Left ventricle myocardium superior (tissue), 1 donor: ENCODE measurements around the gene TMED4. TPM values are rescaled to one million over a fixed set of nuclear protein-coding genes. Genes with fewer than 3 reads are reported as not detected.
"Not testable (repeated sequence)": the region's sequence is repeated elsewhere in the genome, so short reads cannot be mapped to it uniquely, and the experiment has no call there.

ENCODE experiments used
- ATAC-seq: fragments of 200-7000 bp; cut with Tn5 transposase; one replicate; pipeline ENCODE4 v1.9.1; 2020; ENCODE audit warnings: mild to moderate bottlenecking, moderate library complexity
- DNase-seq: peaks from one replicate; pipeline ENCODE4 v3.0.0-alpha.2; 2020
- intact Hi-C: fragments of 100-400 bp; cut with micrococcal nuclease; formaldehyde crosslinking; loops from one replicate; pipeline ENCODE4 v1.11.0; 2022
- total RNA-seq: library from RNA; stranded (reverse); fragmentation: NEBNext Ultra II Directional; extraction: Animal tissue kit (Norgen Biotek cat#: 25700); gene quantifications from one replicate; pipeline ENCODE4 v1.2.1, GENCODE V29; 2021
- donor health status: DM: no; HTN: yes; CAD: no; lungs with severe emphysema.

The TMED4 gene
- total RNA-seq, 1 donor from 2014 or later: 56.7 TPM

DNA sequence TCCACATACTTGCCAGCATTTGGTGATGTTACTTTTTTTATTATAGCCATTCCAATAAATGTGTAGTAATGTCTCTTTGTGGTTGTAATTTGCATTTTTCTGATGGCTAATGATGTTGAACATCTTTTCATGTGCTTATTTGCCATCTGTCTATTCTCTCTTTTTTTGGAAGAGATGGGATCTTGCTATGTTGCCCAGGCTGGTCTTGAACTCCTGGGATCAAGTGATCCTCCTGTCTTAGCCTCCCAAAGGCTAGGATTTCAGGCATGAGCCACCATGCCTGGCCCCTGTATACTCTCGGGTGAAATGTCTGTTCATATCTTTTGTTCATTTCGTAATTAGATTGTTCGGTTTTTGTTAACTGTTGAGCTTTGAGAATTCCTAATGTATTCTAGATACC is 27.8 kb upstream of the TMED4 start:
- DNase-seq: no peak
- intact Hi-C loops: no loop called here
- no peak for ATAC-seq

DNA sequence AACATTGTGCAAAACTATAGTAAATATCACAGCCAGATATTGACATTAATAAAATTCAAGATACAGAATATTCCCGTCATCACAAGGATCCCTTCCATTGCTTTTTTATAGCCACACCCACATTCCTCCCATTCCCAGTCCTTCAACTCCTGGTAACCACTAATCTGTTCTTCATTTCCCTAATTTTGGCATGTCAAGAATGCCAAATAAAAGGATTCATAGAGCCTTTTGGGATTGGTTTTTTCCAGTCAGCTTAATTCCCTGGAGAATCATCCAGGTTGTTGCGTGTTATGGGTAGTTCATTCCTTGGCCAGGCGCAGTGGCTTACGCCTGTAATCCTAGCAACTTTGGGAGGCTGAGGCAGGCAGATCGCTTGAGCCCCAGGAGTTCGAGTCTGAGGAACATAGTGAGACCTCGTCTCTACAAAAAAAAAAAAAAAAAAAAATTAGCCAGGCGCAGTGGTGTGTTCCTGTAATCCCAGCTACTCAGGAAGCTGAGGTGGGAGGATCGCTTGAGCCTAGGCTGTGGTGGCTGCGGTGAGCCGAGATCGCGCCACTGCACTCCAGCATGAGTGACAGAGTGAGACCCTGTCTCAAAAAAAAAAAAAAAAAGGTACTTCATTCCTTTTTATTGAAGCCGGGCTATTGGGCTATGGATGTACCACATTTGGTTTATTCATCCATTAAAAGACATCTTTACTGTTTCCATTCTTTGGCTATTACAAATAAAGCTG is 27.1 kb upstream of the TMED4 start:
- ATAC-seq: no peak
- intact Hi-C loops: no loop called here
- DNase-seq: no peak

DNA sequence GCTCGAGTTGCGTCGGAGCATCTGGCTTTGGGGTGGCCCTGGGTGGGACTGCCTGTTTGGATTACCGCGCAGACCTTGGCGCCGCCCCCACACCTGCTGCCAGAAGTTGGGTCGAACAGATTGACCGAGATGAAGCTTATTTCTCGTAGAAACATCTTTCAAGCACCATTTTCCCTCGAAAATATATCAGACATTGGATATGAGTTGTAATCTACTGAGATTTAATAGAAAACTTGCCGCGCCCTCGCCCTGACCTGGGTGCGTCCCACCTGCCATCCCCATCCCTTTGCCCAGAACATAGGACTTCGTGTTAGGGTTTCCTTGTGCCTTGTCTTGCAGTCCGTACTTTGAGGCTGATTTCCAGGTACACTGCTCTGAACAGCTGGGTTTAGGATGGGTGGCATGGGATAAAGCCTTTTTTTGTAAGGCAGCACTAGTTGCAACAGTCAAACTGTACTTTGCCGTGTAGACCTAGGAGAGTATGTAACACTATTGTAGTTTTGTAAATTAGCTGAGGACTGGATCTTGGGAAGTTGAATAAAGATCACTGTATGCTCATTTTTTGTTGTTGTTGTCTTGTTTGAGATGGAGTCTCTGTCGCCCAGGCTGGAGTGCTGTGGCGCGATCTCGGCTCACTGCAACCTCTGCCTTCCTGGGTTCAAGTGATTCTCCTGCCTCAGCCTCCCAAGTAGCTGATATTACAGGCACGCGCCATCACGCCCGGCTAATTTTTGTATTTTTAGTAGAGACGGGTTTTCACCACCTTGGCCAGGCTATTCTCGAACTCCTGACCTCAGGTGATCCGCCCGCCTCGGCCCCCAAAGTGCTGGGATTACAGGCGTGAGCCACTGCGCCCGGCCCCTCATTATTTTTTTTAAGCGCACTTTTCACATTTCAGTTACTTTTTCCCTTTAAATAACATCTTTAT is 25.4 kb upstream of the TMED4 start:
- ATAC-seq: no peak
- DNase-seq: no peak
- intact Hi-C loops: no loop called here

DNA sequence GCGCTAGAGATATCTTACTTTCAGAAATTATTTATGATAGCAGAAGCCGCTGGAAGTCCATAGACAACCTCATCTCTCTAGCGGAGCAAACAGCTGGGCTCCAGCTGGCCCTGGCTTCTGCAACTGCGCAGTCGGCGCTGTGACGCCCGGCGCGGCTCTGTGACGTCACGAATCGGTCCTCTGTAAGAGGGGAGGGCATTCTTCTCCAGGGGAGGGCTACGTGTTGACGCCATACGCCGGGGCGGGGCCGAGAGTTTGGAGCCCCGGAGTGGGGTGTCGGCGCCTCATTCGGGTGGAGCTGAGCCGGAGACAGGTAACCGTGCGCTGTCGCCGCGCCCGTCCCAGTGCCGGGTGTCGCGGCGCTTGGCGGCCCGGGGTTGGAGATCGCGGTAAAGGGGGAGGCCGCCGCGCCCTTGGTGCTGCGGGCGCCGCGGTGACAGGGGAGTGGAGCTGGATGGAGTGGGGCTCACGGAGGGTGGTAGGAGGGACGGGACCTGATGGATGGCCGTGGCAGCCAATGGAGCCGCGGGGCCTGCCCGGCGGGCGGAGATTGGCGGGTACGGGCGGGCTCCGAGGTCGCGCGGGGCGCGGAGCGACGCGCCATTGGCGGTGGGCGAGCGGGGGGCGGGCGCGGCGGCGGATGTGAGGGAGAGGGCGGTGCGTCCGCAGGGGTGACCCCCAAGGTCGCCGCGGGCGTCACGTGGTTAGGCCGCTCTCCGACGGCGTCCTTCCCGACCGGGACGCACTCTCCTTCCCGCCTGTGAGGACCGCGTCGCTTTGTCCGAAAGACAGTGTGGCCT is 24.5 kb upstream of the TMED4 start, which contains the start of gene OGDH:
TSS of gene OGDH (plus strand) at position 287 of the 800 bp plus-strand sequence. CDS start 17,717 bp downstream, outside the sequence.
- DNase-seq: peak; percentile 100
- intact Hi-C loops: no loop called here
- peak; percentile 98 for ATAC-seq

DNA sequence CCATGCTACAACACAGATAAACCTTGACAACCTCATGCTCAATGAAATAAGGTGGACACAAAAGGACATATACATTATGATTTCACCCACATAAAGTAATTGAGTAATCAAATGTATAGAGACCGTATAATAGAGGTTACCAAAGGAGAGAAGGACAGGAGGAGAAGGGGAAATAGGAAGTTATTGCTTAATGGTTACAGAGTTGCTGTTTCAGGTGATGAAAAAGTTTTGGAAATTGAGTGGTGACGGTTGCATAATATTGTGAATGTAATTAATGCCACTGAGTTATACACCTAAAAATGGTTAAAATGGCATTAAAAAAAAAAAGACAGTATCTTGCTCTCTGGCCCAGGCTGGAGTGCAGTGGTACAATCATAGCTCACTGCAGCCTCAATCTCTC is 22.9 kb upstream of the TMED4 start:
- ATAC-seq (no peak), DNase-seq (no peak)
- intact Hi-C loops: no loop called here

DNA sequence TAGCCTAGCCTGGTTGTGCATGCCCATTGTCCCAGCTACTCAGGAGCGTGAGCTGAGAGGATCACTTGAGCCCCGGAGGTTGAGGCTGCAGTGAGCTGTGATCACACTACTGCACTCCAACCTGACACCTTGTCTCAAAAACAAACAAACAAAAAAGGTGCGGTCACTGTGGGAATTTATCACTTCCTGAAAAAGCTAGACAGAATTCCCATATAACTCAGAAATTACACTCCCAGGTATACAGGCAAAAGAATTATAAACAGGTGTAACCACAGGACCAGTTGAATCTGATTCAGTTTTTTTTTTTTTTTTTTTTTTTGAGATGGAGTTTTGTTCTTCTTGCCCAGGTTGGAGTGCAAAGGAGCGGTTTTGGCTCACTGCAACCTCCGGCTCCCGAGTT is 21.2 kb upstream of the TMED4 start:
- no peak for DNase-seq
- no peak for ATAC-seq
- intact Hi-C loops: no loop called here

DNA sequence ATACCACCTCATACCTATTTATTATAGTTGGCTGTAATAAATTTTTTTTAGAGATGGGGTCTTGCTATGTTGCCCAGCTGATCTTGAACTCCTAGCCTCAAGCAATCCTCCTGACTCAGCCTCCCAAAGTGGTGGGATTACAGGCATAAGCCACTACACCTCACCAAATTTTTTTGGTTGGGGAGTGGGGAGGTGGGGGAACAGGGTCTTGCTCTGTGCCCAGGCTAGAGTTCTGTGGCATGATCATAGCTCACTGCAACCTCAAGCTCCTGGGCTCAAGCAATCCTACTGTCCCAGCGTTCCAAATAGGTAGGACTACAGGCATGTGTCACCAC is 20.5 kb upstream of the TMED4 start:
- intact Hi-C loops: no loop called here
- DNase-seq: no peak
- no peak for ATAC-seq

DNA sequence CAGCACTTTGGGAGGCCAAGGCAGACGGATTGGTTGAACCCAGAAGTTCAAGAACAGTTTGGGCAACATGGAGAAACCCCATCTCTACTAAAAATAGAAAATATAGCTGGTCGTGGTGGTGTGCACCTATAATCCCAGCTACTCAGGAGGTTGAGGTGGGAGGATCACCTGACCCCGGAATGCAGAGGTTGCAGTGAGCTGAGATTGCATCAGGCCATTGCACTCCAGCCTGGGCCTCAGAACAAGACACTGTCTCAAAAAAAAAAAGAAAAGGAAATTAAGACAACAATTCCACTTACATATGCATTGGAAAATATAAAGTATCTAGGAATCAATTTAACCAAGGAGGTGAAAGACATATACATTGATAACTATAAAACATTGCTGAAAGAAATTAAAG is 17.2 kb upstream of the TMED4 start:
- ATAC-seq: no peak
- intact Hi-C loops: no loop called here

DNA sequence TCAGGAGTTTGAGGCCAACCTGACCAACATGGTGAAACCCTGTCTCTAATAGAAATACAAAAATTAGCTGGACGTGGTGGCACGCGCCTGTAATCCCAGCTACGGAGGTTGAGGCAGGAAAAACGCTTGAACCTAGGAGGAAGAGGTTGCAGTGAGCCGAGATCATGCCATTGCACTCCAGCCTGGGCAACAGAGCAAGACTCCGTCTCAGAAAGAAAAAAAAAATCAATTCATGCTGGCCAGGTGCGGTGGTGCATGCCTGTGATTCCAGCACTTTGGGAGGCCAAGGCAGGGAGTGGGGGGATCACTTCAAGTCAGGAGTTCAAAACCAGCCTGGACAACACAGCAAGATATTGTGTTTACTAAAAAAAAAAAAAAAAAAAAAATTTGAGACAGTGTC is 15.2 kb upstream of the TMED4 start:
- DNase-seq, ATAC-seq, intact Hi-C loops: not testable (repeated sequence)

More for the DNA sequence above, 17.2 kb upstream of the TMED4 start:
- no peak for DNase-seq

DNA sequence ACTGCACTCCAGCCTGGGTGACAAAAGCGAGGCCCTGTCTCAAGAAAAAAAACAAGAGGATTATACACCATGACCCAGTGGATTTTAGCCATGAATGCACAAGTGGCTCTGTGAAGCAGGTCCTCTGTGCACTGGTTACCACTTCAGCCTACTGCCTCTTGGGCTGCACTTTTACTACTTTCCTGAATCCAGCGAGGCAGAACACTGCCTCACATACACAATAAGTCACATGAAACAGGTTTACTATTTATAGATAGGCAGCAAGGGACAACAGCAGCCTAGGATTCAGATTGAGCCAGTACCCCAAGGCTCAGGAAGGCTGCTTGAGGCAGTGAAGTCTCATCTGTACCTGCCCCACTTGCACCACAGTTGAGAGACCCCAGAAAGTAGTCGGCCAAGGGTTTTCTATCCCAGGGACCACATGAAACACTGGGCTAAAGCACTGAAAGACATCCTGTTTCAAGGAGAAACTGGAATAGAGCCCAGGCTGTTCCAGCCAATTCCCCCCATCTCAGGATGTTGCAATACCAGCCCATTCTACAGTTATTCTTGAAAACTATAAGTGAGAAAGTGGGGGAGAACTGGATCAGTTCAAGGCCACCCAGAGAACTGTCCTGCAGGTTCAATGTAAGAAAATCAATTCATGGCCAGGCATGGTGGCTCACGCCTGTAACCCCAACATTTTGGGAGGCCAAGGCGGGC is 14.1 kb upstream of the TMED4 start:
- ATAC-seq: peak; percentile 96
- intact Hi-C loops: no loop called here
- DNase-seq: no peak

DNA sequence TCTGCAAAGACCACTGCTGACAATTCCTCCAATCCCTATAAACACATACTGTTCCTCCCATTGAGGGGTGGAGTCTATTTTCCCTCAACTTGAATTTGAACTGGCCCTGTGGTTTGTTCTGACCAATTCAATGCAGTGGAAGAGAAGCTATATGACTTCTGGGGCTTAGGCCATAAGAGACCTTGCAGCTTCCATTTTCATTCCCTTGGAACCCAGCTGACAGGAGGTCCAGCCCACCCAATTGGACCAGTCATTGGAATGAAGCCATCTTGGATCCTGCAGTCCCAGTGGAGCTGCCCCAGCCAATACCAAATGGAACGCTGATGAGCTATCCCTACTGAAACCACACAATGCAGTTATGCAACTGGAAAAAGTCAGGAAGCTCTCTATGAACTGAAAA is 8.9 kb upstream of the TMED4 start:
- intact Hi-C loops: no loop called here
- DNase-seq: no peak
- ATAC-seq: no peak

DNA sequence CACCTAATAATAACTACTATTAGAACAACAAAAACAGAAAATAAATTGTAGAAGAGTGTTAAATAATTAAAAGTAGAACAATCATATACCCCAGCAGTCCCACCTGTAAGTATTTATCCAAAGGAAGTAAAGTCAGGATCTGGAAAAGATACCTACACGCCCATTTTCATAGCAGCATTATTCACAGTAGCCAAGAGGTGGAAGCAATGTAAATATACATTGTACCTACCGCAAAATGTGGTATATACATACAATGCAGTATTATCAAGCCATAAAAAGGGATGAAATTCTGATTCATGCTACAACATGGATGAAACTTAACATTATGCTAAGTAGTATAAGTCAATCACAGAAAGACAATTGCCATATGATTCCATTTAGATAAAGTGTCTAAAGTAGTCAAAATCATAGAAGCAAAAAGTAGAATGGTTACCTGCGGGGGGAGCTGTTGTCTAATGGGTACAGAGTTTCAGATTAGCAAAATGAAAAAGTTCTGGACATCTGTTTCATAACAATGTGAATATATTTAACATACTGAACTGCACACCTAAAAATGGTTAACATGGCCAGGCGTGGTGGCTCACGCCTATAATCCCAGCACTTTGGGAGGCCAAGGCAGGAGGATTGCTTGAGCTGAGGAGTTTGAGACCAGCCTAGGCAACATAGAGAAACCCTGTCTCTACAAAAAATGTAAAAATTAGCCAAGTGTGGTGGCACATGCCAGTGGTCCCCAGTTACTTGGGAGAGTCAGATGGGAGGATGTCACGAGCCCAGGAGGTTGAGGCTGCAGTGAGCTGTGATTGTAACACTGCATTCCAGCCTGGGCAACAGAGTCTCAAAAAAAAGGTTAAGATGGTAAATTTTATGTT is 6.0 kb upstream of the TMED4 start:
- DNase-seq (no peak), ATAC-seq (peak; percentile 73)
- intact Hi-C loops: loop anchor here (5.0 kb wide), 2 partner anchors 259 to 334 kb away; partner anchors contain the start of gene H2AZ2

DNA sequence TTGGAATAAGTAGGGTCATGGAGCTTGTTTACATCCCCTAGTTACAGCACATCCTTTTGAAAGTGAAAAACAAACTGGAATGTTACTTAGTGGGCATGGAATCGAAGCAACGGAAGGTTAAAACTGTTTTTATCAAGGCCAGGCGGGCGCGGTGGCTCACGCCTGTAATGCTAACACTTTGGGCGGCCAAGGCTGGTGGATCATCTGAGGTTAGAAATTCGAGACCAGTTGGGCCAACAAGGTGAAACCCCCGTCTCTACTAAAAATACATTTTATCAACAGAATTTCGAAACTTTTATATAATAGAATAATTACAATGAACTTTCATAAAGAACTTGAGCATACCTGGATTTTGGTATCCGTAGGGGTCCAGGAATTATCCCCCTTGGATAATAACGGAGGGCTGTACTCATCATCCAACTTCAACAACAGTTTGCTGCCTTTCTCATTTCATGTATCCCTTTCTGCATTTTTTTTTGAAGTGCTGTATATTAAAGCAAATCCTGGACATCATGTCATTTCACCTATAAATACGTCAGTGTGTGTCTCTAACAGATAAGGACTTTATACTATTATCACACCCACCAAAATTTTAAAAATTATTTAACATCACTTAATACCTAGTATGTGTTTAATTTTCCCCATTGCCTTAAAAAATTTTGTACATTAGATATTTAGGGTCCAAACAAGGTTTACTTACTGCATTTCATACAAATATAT is 1.3 kb upstream of the TMED4 start:
- DNase-seq: no peak
- ATAC-seq: no peak
- intact Hi-C loops: no loop called here

DNA sequence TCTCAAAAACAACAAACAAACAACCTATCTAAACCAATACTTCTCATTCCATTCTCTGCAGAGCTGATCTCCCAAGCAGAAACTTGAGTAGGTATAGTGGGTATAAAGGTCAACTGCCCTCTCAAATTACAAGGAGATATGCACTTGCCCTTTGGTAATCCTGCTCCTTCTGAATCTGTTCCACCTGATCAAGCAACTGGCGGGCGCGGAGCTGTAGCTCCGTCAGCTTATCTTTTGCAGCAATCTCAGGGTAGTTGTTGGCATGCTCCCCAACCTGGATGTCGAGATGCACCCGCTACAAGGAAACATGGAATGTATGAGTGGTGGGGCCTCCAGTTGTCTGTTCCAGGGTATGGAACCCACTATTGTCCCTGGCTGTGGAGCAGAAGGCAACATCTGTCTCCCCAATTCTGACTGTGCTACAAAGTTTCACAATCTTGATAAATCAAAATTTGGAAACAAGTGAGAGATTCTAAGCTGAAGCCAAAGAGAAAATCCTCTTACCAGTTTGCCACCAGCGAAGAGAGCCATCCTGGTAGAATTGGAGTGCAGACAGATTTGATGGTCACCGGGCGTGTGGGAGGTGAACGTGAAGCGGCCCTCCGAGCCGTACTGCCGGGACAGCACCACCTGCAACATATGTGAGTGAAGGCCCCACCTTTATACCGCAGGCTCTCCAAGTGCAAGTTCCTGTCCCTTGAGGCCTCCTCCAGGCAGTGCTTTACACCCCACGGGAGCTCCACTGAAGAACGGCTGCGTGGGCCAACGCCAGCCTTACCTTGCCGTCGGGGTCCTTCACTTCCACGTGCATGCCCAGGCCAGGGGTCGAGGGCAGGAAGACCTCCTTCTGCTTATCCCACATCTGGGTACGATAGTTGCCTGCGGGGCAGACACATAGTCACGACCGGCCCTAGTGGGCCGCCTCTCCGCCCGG is 819 bp downstream of the TMED4 start:
- intact Hi-C loops: no loop called here
- ATAC-seq (peak; percentile 5), DNase-seq (no peak)

DNA sequence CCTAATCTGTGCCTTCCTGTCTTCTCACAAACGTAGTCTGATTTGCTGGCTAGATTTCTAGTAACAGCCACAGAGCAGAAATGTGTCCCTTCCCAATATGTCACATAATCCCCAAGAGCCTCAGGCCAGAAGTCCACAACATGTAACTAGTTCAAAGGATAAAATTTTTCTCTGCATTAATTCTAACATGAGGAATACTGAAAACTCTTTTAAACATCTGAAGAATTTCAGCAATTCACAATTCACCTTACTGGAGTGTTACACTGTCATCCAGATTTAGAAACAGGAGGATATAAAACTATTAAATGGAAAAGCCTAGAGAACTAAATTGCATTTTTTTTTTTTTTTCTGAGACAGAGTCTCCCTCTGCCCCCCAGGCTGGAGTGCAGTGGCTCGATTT is 5.8 kb downstream of the TMED4 start:
- intact Hi-C loops: no loop called here
- no peak for ATAC-seq

DNA sequence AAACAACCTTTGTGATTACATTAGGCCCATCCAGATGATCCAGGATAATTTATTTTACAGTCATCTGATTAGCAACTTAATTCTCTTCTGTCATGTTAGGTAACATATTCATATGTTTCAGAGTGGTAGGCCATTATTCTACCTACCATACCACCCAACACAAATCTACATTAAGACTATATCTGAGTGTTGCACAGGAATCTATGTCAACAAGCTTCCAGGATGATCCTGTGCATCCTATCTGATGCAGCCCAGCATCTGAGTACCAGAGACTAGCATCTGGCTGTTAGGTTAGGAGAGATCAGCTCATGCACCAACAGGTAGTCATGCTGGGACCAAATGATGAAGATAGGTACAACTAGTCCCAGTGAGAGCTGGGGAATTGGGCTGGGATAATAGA is 7.0 kb downstream of the TMED4 start:
- no peak for DNase-seq
- no peak for ATAC-seq
- intact Hi-C loops: no loop called here

More for the DNA sequence above, 5.8 kb downstream of the TMED4 start:
- no peak for DNase-seq
